DMS153 treated with DMSO at 0.1 percent for 48 hours (cell line): ENCODE results near the gene TMEM79.
A peak's percentile ranks its signal among the peaks of the same experiment; 100 is the strongest.

Source experiments
- DNase-seq: peaks from one replicate; lab custom pipeline; 2025; ENCODE audit not compliant: unreplicated experiment; lab: John Stamatoyannopoulos, UW

Gene TMEM79

GRCh38 chr1:156262461-156263287, 21.5 kb upstream of the TMEM79 start:
- DNase-seq, result no peak

GRCh38 chr1:156263288-156263655, 20.9 kb upstream of the TMEM79 start:
- no peak for DNase-seq

GRCh38 chr1:156266051-156266450, 18.1 kb upstream of the TMEM79 start:
- DNase-seq, result no peak

GRCh38 chr1:156268336-156268735, 15.8 kb upstream of the TMEM79 start:
- DNase-seq, result no peak

GRCh38 chr1:156270314-156270713, 13.8 kb upstream of the TMEM79 start:
- DNase-seq, result no peak

- no peak for DNase-seq
Measured at GRCh38 chr1:156276532-156276931, 7.6 kb upstream of the TMEM79 start.

GRCh38 chr1:156276966-156277381, 7.2 kb upstream of the TMEM79 start:
- DNase-seq, result no peak

- no peak for DNase-seq
Measured at GRCh38 chr1:156279837-156280236, 4.3 kb upstream of the TMEM79 start.

- DNase-seq, result no peak
Measured at GRCh38 chr1:156281281-156281680, 2.8 kb upstream of the TMEM79 start.

- peak; percentile 50 for DNase-seq
Measured at GRCh38 chr1:156281693-156282478, 2.2 kb upstream of the TMEM79 start.

- peak; percentile 100 for DNase-seq
Measured at GRCh38 chr1:156282479-156283222, 1.5 kb upstream of the TMEM79 start, which contains the start of gene SMG5. Gene SMG5, minus strand, starts transcription at chr1:156282825. Its CDS starts 145 bp downstream, at chr1:156282680.

- DNase-seq, result no peak
Measured at GRCh38 chr1:156283521-156283920, 604 bp upstream of the TMEM79 start.

- DNase-seq, result no peak
Measured at GRCh38 chr1:156284757-156285156, 632 bp downstream of the TMEM79 start.

- no peak for DNase-seq
Measured at GRCh38 chr1:156285437-156285836, 1.3 kb downstream of the TMEM79 start.

GRCh38 chr1:156286061-156286460, 1.9 kb downstream of the TMEM79 start:
- DNase-seq, result no peak

- DNase-seq, result no peak
Measured at GRCh38 chr1:156289857-156290256, 5.7 kb downstream of the TMEM79 start.

- DNase-seq, result peak; percentile 88
Measured at GRCh38 chr1:156291226-156292061, 7.3 kb downstream of the TMEM79 start.

GRCh38 chr1:156293098-156293434, 8.9 kb downstream of the TMEM79 start:
- DNase-seq, result no peak

- no peak for DNase-seq
Measured at GRCh38 chr1:156293895-156294294, 9.8 kb downstream of the TMEM79 start.

GRCh38 chr1:156295391-156295947, 11.3 kb downstream of the TMEM79 start, which contains the start of gene GLMP:
Gene GLMP, minus strand, starts transcription at chr1:156295679. Its CDS starts 34 bp downstream, at chr1:156295645.
- DNase-seq, result peak; percentile 65
